ACC112 (cell line): ENCODE results near the gene TRIM2.

Source experiments
- H2AFZ ChIP-seq: fragments of 200-600 bp; sonication (generic); one replicate; pipeline ENCODE4 v1.6.0; 2017; ENCODE audit warnings: antibody characterized with exemption, low read length; ENCODE audit not compliant: unreplicated experiment
- H3K27ac ChIP-seq: fragments of 200-600 bp; sonication (generic); 2 replicates; pipeline ENCODE4 v1.5.1; 2014; ENCODE audit warnings: low read depth, mild to moderate bottlenecking, antibody characterized with exemption, low read length, moderate library complexity
- H3K27me3 ChIP-seq: fragments of 200-600 bp; sonication (generic); 2 replicates; pipeline ENCODE4 v1.6.1; 2014; ENCODE audit warnings: mild to moderate bottlenecking, antibody characterized with exemption, low read length, moderate library complexity, mixed read lengths; ENCODE audit not compliant: insufficient read depth
- H3K36me3 ChIP-seq: fragments of 200-600 bp; sonication (generic); 2 replicates; pipeline ENCODE4 v1.6.1; 2016; ENCODE audit warnings: mild to moderate bottlenecking, antibody characterized with exemption, low read length, moderate library complexity, mixed read lengths; ENCODE audit not compliant: insufficient read depth
- H3K4me1 ChIP-seq: fragments of 200-600 bp; sonication (generic); one replicate; pipeline ENCODE4 v1.6.1; 2016; ENCODE audit warnings: low read length, mixed read lengths; ENCODE audit not compliant: insufficient read depth, unreplicated experiment, control insufficient read depth
- H3K4me3 ChIP-seq: fragments of 200-600 bp; sonication (generic); 2 replicates; pipeline ENCODE4 v1.5.1; 2014; ENCODE audit warnings: mild to moderate bottlenecking, low read depth, low read length
- H3K79me2 ChIP-seq: fragments of 200-600 bp; sonication (generic); one replicate; pipeline ENCODE4 v1.6.0; 2016; ENCODE audit warnings: low read length; ENCODE audit not compliant: control insufficient read depth, unreplicated experiment, insufficient read depth

TRIM2 gene

DNA sequence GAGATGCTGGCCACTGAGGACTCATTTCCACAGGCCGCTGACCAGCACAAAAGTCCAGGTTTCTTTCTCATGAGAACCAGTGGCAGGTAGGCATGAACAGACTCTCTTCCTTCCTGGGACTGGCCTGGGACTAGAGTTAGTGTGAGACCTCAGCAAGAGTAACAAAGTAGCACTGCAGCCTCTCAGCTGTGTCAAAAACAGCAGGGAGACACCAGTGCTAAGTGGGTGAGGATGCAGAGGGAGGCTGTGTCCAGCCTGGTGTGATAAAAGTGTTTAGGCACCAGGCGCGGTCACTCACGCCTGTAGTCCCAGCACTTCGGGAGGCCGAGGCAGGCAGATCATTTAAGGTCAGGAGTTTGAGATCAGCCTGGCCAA lies 42.9 kb downstream of the TRIM2 start:
- Histone ChIP-seq H3K79me2 (no peaks in the 10 kb centered on the region), H3K4me3 (no peak overlapping the region), H3K4me1 (peaks cover 8% of the 10 kb centered on the region), H3K27me3 (no peaks in the 10 kb centered on the region), H3K36me3 (no peaks in the 10 kb centered on the region), H2AFZ (no peak overlapping the region), H3K27ac (no peak overlapping the region)

DNA sequence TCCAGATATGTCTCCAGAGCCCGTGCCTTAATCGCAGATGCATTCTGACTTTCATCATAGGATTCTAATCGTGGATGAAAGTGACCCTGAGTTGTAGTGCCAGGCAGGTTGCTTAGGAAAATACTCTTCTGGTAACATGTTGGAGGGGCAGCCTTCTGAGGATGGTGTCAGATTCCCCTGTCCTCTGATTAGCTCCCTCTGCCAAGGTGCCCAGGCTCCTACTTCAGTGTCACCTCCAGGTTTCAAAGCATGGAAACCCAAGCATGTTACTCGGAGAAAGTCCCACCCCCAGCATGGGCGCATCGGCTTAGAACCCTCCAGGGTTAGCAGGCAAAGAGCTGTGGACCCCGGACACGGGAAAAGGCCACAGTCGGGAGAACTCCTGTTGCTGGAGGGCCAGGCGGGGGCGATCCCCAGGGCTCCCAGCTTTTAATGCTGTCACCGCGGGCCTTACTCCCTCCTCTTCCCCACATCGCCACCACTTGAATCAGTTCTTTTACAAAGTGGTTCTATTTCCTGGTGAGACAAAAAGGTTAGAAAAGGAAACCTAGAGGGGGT lies 44.5 kb downstream of the TRIM2 start:
- Histone ChIP-seq H3K27me3 (no peaks in the 10 kb centered on the region), H3K79me2 (no peaks in the 10 kb centered on the region), H3K36me3 (no peaks in the 10 kb centered on the region), H3K27ac (no peak overlapping the region), H3K4me1 (peaks cover 8% of the 10 kb centered on the region), H2AFZ (peak overlapping the region; percentile 81), H3K4me3 (peak overlapping the region; percentile 78)

DNA sequence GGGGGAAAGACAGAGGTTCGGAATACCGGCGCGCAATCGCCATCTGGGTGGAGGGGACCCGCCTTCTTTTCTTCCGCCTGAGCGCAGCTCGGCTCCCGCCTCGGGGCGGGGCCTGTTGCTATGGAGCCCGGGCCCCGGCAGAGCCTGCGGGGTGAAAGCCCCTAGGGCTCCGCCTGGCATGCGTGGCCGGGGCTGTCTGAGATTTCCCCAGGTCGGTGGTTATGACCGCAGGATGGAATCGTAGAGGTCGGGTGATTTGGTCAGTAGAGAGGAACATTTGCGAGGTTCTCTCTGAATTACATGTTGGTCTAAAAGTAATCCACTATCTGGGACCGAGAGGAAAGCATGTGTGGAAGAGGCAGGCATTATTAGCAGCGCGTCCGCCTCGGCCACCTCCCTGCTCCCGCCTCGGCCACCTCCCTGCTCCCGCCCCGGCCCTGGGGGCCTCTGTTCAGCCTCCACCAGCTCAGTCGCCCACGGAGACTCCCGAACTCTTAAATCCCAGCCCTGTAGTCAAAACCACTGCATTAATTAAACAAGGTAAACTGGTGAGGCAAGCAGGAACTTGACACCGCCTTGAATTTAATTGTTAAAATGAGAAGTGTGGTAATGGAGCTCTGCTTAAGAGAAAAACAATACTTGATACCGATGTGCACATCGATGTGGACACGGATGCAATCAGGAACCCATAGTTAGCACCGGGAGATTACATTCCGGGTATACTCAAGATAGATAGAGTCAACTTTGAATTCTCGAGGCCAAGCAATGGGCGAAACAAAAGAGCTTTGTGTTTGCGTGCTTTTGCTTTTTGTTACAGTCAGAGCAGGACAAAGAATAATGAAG lies 45.2 kb downstream of the TRIM2 start:
- peak overlapping the region; percentile 78 for H3K4me3 ChIP-seq
- H3K27ac ChIP-seq, result peak overlapping the region; percentile 33
- no peaks in the 10 kb centered on the region for H3K79me2 ChIP-seq
- peaks cover 8% of the 10 kb centered on the region for H3K4me1 ChIP-seq
- peak overlapping the region; percentile 81 for H2AFZ ChIP-seq
- no peaks in the 10 kb centered on the region for H3K27me3 ChIP-seq
- H3K36me3 ChIP-seq, result no peaks in the 10 kb centered on the region

DNA sequence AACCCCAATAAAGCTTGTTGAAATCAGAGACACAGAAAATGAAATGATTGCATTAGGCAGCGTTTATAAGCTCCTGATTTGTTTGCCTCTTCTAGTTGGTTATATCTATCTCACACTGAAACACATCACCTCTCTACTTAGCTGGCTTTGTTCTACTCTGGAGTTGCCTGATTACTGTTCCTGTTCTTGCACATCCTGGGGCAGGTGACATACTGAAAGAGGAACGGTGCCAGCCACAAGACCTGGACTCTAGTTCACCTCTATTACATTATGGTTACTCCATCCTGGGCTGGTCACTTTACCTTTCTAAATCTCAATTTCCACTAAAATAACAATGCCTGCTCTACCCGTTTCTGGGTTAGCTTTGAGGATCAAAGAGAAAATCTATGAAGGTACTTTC lies 47.9 kb downstream of the TRIM2 start:
- Histone ChIP-seq H3K4me3 (no peak overlapping the region), H2AFZ (no peak overlapping the region), H3K36me3 (no peaks in the 10 kb centered on the region), H3K27me3 (no peaks in the 10 kb centered on the region), H3K27ac (no peak overlapping the region), H3K79me2 (no peaks in the 10 kb centered on the region), H3K4me1 (peaks cover 8% of the 10 kb centered on the region)

DNA sequence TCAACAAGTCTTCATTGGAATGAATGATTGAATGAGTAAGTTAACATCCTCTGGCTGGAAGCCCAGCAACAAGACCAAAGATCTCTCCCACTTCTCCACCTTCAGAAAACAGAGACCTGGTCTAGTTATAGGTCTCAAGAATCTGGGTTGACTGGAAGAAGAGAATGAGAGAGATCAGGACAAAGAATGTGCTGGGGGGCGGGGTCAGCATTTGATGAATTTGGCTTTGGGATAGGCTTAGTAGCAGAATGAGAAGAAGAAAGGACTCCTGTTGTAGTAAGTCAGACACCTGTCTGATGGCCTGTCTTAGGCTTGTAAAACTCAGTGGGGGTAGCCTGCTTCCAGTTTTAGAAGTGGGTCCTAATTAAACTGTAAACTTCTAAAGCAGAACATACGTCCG lies 51.0 kb downstream of the TRIM2 start:
- Histone ChIP-seq H3K27ac (no peak overlapping the region), H3K4me1 (no peaks in the 10 kb centered on the region), H3K79me2 (no peaks in the 10 kb centered on the region)

DNA sequence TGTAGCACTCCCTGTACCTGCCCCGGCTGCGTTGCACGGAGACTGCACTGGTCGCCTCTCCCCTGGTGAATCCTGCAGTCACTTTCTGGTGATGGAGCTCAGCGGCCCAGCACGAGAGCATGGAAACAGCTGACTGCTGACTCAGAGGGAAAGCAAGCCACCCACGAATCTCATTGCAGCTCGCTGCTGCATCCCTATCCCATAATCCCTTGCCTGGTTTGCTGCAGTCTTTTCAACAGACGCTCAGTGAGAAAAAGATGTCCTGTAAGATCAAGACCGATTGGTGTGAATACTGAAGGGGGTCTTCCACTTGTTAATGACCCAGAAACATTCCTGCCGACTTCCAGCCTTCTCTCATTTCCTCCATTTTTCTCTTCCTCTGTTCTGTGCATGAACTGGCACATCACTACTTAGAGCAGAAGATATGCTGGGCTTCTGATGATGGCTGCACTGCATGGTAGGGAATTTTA lies 52.9 kb downstream of the TRIM2 start:
- H3K79me2 ChIP-seq, result no peaks in the 10 kb centered on the region
- H2AFZ ChIP-seq, result no peak overlapping the region
- H3K27ac ChIP-seq, result no peak overlapping the region
- no peaks in the 10 kb centered on the region for H3K36me3 ChIP-seq
- no peaks in the 10 kb centered on the region for H3K27me3 ChIP-seq
- no peak overlapping the region for H3K4me3 ChIP-seq
- H3K4me1 ChIP-seq, result no peaks in the 10 kb centered on the region

More for the DNA sequence above, 51.0 kb downstream of the TRIM2 start:
- Histone ChIP-seq H2AFZ (no peak overlapping the region), H3K36me3 (no peaks in the 10 kb centered on the region), H3K4me3 (no peak overlapping the region), H3K27me3 (no peaks in the 10 kb centered on the region)

DNA sequence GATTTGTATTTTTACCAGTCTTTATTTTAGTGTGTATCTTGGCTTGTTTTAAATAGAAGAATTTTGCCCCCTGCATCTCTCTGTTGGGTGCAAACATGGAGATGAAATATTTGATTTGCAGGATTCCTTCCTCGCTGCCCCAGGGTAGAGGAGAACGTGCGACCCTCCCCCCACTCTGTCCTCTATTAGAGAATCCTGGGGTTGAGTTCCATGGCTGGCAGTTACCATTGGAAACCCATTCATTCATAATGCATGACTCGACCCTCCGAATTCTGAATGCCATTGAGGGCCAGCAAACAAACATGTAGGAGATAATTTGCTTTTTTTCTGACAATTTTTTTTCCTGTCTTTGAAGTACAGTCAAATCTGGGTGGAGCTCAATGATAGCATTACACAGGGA lies 53.7 kb downstream of the TRIM2 start:
- no peak overlapping the region for H2AFZ ChIP-seq

DNA sequence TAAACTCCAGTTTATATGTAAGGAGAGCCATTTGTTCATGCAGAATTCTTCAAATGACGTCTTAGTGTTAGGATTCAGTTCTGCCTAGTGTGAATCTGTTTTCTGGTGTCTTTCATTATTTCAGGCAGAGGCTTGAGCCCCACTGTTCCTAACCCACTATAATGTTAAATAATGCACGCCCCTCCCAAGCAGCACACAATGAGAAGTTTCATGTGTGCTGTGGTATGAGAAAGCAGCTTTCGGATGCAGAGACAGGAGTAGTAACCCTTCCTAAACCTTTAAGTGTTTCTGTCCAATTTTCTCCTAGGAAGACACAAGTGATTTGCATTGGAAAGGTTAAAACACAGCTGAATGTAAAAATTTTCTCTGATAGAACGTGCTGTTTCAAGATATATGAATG lies 54.5 kb downstream of the TRIM2 start:
- Histone ChIP-seq H3K27ac (no peak overlapping the region), H3K36me3 (no peaks in the 10 kb centered on the region), H3K4me3 (no peak overlapping the region), H3K79me2 (no peaks in the 10 kb centered on the region), H2AFZ (no peak overlapping the region), H3K4me1 (no peaks in the 10 kb centered on the region), H3K27me3 (no peaks in the 10 kb centered on the region)

More for the DNA sequence above, 53.7 kb downstream of the TRIM2 start:
- Histone ChIP-seq H3K4me3 (no peak overlapping the region), H3K27me3 (no peaks in the 10 kb centered on the region), H3K79me2 (no peaks in the 10 kb centered on the region), H3K27ac (no peak overlapping the region), H3K36me3 (no peaks in the 10 kb centered on the region), H3K4me1 (no peaks in the 10 kb centered on the region)

DNA sequence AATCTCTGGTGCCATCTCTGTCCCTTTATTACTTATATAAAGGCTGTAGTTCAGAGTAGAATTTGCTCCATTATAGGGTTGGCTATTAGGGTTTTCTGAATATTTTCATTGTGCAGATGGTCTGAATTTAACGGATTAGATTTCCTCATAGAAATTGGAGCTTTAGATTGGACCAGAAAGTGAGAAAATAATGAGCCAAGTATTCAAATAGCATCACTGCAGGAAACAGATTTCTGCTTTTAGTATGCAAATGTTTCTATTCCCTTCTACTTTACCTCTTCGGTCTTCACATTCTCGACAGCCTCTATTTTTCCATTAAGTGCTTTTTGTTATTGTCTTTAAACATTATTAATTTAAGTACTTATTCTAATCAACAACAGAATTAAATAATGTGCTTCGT lies 55.4 kb downstream of the TRIM2 start:
- H3K36me3 ChIP-seq, result no peaks in the 10 kb centered on the region
- no peak overlapping the region for H3K4me3 ChIP-seq
- no peaks in the 10 kb centered on the region for H3K4me1 ChIP-seq
- H2AFZ ChIP-seq, result no peak overlapping the region
- no peak overlapping the region for H3K27ac ChIP-seq
- H3K27me3 ChIP-seq, result no peaks in the 10 kb centered on the region
- H3K79me2 ChIP-seq, result no peaks in the 10 kb centered on the region

DNA sequence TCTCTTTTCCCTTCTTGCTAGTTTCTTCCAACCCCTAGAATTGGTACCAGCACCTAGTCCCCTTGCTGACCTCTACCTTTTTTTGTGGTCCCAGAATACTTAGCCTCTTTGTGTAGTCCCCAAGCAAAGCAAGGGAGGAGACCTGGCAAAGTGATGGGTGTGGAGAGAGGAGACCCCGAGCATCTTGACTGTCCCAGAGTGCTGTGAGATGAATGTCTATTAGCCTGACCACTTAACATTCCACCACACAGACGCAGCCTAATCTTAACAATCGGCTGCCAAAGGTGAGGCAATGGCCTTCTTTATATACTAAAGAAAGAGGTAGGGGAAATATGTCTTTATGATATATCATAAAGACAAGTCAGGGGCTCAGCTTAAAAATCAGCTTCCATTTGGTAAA lies 55.9 kb downstream of the TRIM2 start:
- H3K27ac ChIP-seq, result no peak overlapping the region
- H3K4me1 ChIP-seq, result no peaks in the 10 kb centered on the region
- H2AFZ ChIP-seq, result no peak overlapping the region
- H3K79me2 ChIP-seq, result no peaks in the 10 kb centered on the region
- H3K4me3 ChIP-seq, result no peak overlapping the region
- no peaks in the 10 kb centered on the region for H3K36me3 ChIP-seq
- H3K27me3 ChIP-seq, result no peaks in the 10 kb centered on the region
